ENCODE results near the gene MICOS13.

MICOS13 gene

GRCh38 chr19:5652261-5652660, 28.1 kb downstream of the MICOS13 start:
- TF ChIP-seq, protein P1, sequence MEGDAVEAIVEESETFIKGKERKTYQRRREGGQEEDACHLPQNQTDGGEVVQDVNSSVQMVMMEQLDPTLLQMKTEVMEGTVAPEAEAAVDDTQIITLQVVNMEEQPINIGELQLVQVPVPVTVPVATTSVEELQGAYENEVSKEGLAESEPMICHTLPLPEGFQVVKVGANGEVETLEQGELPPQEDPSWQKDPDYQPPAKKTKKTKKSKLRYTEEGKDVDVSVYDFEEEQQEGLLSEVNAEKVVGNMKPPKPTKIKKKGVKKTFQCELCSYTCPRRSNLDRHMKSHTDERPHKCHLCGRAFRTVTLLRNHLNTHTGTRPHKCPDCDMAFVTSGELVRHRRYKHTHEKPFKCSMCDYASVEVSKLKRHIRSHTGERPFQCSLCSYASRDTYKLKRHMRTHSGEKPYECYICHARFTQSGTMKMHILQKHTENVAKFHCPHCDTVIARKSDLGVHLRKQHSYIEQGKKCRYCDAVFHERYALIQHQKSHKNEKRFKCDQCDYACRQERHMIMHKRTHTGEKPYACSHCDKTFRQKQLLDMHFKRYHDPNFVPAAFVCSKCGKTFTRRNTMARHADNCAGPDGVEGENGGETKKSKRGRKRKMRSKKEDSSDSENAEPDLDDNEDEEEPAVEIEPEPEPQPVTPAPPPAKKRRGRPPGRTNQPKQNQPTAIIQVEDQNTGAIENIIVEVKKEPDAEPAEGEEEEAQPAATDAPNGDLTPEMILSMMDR (conservative IDR thresholded peaks at IDR 0.05), result no peak
- TF ChIP-seq ZFX (IDR thresholded peaks at IDR 0.05), result no peak
- H3K27ac ChIP-seq, result no peak overlapping the region

DNA sequence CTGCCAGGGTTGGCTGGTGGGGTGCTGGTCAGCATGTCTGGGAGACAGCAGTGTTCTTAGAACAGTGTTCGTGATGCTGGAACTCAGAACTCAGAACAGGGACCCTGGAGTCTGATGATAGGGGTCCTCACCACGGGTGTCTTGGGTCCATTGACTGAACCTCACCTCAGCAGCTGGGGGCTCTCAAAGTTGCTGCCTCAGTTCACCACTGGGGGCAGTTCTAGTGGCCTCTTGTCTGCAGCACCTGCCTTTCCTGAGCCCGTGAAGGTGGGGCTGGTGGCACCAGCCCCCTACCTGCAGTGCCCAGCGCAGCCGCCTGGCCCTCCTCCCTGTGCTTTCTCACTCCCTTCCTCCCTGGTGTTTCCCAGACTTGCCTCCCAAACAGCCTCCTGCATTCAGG, 29.0 kb downstream of the MICOS13 start:
- no peak for TF ChIP-seq ZFX (IDR thresholded peaks at IDR 0.05)
- TF ChIP-seq, protein P1 (conservative IDR thresholded peaks at IDR 0.05), result no peak
- no peak overlapping the region for H3K27ac ChIP-seq

GRCh38 chr19:5648464-5648863, 31.9 kb downstream of the MICOS13 start:
- no peak overlapping the region for H3K27ac ChIP-seq
- TF ChIP-seq, protein P1 (conservative IDR thresholded peaks at IDR 0.05), result no peak
- TF ChIP-seq ZFX (IDR thresholded peaks at IDR 0.05), result no peak

GRCh38 chr19:5646703-5647102, 33.6 kb downstream of the MICOS13 start:
- H3K27ac ChIP-seq, result no peak overlapping the region
- TF ChIP-seq, protein P1 (conservative IDR thresholded peaks at IDR 0.05), result no peak
- TF ChIP-seq ZFX (IDR thresholded peaks at IDR 0.05), result no peak

GRCh38 chr19:5645409-5645808, 34.9 kb downstream of the MICOS13 start:
- TF ChIP-seq ZFX (IDR thresholded peaks at IDR 0.05), result no peak
- TF ChIP-seq, protein P1 (conservative IDR thresholded peaks at IDR 0.05), result no peak
- no peak overlapping the region for H3K27ac ChIP-seq

GRCh38 chr19:5644037-5644436, 36.3 kb downstream of the MICOS13 start:
- H3K27ac ChIP-seq, result no peak overlapping the region
- no peak for TF ChIP-seq ZFX (IDR thresholded peaks at IDR 0.05)
- TF ChIP-seq, protein P1 (conservative IDR thresholded peaks at IDR 0.05), result no peak

- no peak overlapping the region for H3K27ac ChIP-seq
- TF ChIP-seq, protein P1 (conservative IDR thresholded peaks at IDR 0.05), result no peak
- TF ChIP-seq ZFX (IDR thresholded peaks at IDR 0.05), result no peak
These were observed 37.3 kb downstream of the MICOS13 start for GRCh38 chr19:5643060-5643459.
